GM19099 (cell line): ENCODE measurements around the gene NOLC1.

Source experiments
- POLR2A ChIP-seq: IDR thresholded peaks from 3 replicates; pipeline ENCODE4 v1.6.1; 2011; ENCODE audit warnings: low read depth; ENCODE audit not compliant: insufficient read length; ENCODE audit errors: extremely low read depth

Gene NOLC1

GRCh38 chr10:102118867-102119266 lies 33.3 kb upstream of the NOLC1 start:
- no peak for TF ChIP-seq POLR2A

- TF ChIP-seq POLR2A: no peak
Observed at GRCh38 chr10:102119417-102120141, 32.6 kb upstream of the NOLC1 start.

- peak; percentile 61 for TF ChIP-seq POLR2A
Observed at GRCh38 chr10:102120142-102120990, 31.8 kb upstream of the NOLC1 start, which contains the start of gene LDB1. Gene LDB1 (minus strand): TSS chr10:102120368. CDS start chr10:102120110, 258 bp downstream.

- no peak for TF ChIP-seq POLR2A
Observed at GRCh38 chr10:102120991-102121738, 31.0 kb upstream of the NOLC1 start.

GRCh38 chr10:102121739-102122372 lies 30.3 kb upstream of the NOLC1 start:
- TF ChIP-seq POLR2A: no peak

- TF ChIP-seq POLR2A: no peak
Observed at GRCh38 chr10:102122450-102122849, 29.7 kb upstream of the NOLC1 start.

GRCh38 chr10:102123223-102123622 lies 29.0 kb upstream of the NOLC1 start:
- TF ChIP-seq POLR2A: no peak

- TF ChIP-seq POLR2A: no peak
Observed at GRCh38 chr10:102131286-102132170, 20.7 kb upstream of the NOLC1 start.

GRCh38 chr10:102132193-102132562 lies 20.0 kb upstream of the NOLC1 start:
- no peak for TF ChIP-seq POLR2A

- TF ChIP-seq POLR2A: peak; percentile 90
Observed at GRCh38 chr10:102132563-102133372, 19.4 kb upstream of the NOLC1 start, which contains the start of gene PPRC1. Gene PPRC1 (plus strand): TSS chr10:102133040. CDS start chr10:102133069, 29 bp downstream.

- TF ChIP-seq POLR2A: no peak
Observed at GRCh38 chr10:102133373-102134195, 18.6 kb upstream of the NOLC1 start.

- TF ChIP-seq POLR2A: no peak
Observed at GRCh38 chr10:102134416-102134815, 17.8 kb upstream of the NOLC1 start.

GRCh38 chr10:102135956-102136526 lies 16.1 kb upstream of the NOLC1 start:
- no peak for TF ChIP-seq POLR2A
